ENCODE results near the gene SPATA33. TPM values are rescaled to one million over a fixed set of nuclear protein-coding genes. Genes with fewer than 3 reads are reported as not detected.
"Not testable (repeated sequence)": the region's sequence is repeated elsewhere in the genome, so short reads cannot be mapped to it uniquely, and the experiment has no call there.

The SPATA33 gene
- polyA plus RNA-seq, 6 donors from 2014 or later, result 1.5 to 3.2 (median 2.5) TPM; not detected in 1

GRCh38 chr16:89619840-89620239 lies 37.8 kb upstream of the SPATA33 start:
- Mint-ChIP-seq H3K4me1 (peaks cover 12 to 13% (median 12%) of the 10 kb centered on the region in 3 donors), H3K27me3 (peaks cover 5 to 49% (median 38%) of the 10 kb centered on the region in 3 donors), H3K27ac (no peak overlapping the region), H3K9me3 (peaks cover 0 to 4% (median 0%) of the 10 kb centered on the region in 7 donors), H3K4me3 (no peak overlapping the region), H3K36me3 (no peaks in the 10 kb centered on the region)
- no peak for ATAC-seq (ENCODE audit: low read depth in 2 of 2)
- DNase-seq, result no peak

DNA sequence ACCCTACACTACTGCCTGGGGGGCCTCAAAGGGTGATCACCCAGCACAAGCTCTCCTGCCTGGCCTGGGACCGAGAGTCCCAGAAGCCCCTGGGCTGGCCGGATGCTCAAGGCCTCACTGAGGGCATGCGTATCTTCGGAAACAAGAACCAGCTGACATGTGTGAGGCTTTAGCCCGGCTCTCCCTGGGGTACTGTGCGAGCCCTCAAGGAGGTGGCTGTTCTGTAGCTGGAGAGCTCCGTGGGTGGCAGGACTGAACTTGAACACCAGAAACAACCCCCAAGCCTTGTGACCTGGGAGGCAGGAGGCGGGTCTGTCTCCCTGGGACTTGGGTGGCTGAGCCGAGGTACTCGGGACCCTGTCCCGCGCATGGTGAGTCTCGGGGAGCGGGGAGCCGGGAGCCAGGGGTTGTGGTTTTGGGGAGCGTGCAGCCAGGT lies 37.2 kb upstream of the SPATA33 start:
- Mint-ChIP-seq H3K36me3 (no peaks in the 10 kb centered on the region), H3K27ac (no peak overlapping the region), H3K9me3 (peaks cover 0 to 4% (median 0%) of the 10 kb centered on the region in 7 donors), H3K4me1 (peaks cover 12 to 13% (median 12%) of the 10 kb centered on the region in 3 donors), H3K27me3 (peaks cover 5 to 53% (median 44%) of the 10 kb centered on the region in 3 donors), H3K4me3 (no peak overlapping the region)
- ATAC-seq (ENCODE audit: low read depth in 2 of 2), result no peak
- no peak for DNase-seq

GRCh38 chr16:89621136-89621697 lies 36.4 kb upstream of the SPATA33 start:
- peaks cover 5 to 54% (median 48%) of the 10 kb centered on the region in 3 donors for H3K27me3 Mint-ChIP-seq
- H3K27ac Mint-ChIP-seq, result no peak overlapping the region
- H3K4me3 Mint-ChIP-seq, result no peak overlapping the region
- H3K36me3 Mint-ChIP-seq, result no peaks in the 10 kb centered on the region
- H3K9me3 Mint-ChIP-seq, result peaks cover 0 to 4% (median 0%) of the 10 kb centered on the region in 7 donors
- ATAC-seq (ENCODE audit: low read depth in 2 of 2) (no peak), DNase-seq (no peak)
- peaks cover 10% of the 10 kb centered on the region in 3 donors for H3K4me1 Mint-ChIP-seq

DNA sequence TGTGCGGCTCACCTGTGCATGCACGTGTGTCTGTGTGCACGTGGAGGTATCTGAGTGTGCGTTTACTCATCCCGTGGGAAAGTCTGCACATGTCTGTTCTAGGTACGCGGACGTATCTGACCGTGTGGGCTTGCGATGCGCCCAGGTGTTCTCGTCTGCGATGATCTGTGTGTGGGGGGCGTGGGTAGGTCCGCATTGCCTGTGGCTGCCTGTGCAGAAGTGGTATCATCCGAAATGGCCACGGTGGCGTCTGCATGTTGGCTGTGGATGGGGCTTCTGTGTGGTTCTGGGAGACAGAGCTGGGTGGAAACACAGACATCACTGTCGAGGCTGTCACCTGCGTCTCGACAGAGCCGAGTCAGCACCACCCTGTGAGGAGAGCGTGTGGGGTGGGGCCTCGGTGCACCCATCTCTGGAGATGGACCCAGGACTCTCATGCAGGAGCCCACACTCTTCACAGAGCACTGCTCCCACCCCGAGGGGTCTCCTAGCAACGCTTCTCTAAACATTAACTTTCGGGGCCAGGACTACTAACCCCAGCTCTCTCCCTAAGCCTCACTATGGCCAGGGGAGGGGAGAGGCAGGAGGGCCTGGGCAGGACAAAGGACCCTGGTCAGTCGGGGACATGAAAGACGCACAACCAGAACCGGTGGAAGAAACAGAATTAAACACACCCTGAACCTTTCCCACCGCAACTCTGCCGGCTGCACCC lies 35.8 kb upstream of the SPATA33 start:
- Mint-ChIP-seq H3K4me1 (peaks cover 3 to 4% (median 3%) of the 10 kb centered on the region in 3 donors), H3K27me3 (peaks cover 5 to 54% (median 48%) of the 10 kb centered on the region in 3 donors), H3K9me3 (no peaks in the 10 kb centered on the region), H3K4me3 (no peak overlapping the region), H3K36me3 (no peaks in the 10 kb centered on the region), H3K27ac (no peak overlapping the region)
- ATAC-seq (ENCODE audit: low read depth in 2 of 2) (no peak), DNase-seq (no peak)

GRCh38 chr16:89623511-89624261 lies 34.0 kb upstream of the SPATA33 start:
- no peaks in the 10 kb centered on the region for H3K4me1 Mint-ChIP-seq
- H3K9me3 Mint-ChIP-seq, result no peaks in the 10 kb centered on the region
- H3K27ac Mint-ChIP-seq, result no peak overlapping the region
- DNase-seq (no peak), ATAC-seq (ENCODE audit: low read depth in 2 of 2) (no peak)
- peaks cover 5 to 54% (median 48%) of the 10 kb centered on the region in 3 donors for H3K27me3 Mint-ChIP-seq
- peak overlapping the region in 1 of 8 donors; percentile 50 for H3K4me3 Mint-ChIP-seq
- H3K36me3 Mint-ChIP-seq, result no peaks in the 10 kb centered on the region

- no peaks in the 10 kb centered on the region for H3K4me1 Mint-ChIP-seq
- no peak overlapping the region for H3K27ac Mint-ChIP-seq
- no peaks in the 10 kb centered on the region for H3K9me3 Mint-ChIP-seq
- H3K36me3 Mint-ChIP-seq, result no peaks in the 10 kb centered on the region
- H3K4me3 Mint-ChIP-seq, result no peak overlapping the region
- DNase-seq, result no peak
- peaks cover 5 to 60% (median 48%) of the 10 kb centered on the region in 3 donors for H3K27me3 Mint-ChIP-seq
- ATAC-seq (ENCODE audit: low read depth in 2 of 2), result no peak
Observed at GRCh38 chr16:89624777-89625761, 32.6 kb upstream of the SPATA33 start.

DNA sequence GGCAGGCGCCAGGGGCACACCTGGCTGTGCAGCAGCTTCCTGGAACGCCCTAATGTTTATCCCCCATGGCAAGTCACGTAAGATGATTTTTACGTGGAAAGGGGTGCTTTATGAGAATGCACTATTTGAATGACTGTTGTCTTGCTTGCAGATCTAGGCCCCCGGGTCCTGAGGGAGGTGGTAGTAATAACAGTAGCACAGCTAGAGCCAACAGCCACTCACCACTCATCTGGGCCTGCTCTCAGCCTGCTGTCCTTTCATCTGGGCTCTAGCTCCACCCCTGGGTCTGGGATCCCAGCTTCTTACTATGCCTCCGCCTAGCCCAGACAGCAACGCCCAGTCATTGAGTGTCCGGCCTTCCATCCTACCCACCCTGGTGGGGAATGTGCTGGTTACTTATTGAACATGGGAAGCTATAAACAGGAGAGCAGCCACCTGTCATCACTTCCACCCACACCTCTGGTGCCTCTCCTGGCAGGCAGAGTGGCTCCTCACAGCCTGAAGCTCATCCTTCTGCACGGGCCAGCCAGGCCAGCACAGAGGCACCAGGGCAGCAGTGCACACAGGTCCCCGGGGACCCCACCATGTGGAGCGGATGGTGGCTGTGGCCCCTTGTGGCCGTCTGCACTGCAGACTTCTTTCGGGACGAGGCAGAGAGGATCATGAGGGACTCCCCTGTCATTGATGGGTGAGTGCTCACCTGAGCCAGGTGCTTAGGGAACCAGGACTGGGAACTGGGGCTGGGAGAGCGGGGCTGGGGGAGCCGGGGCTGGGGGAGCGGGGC lies 27.6 kb upstream of the SPATA33 start:
- Mint-ChIP-seq H3K4me1 (peaks cover 0 to under 1% (median 0%) of the 10 kb centered on the region in 3 donors), H3K27ac (peak overlapping the region in 1 of 6 donors; percentile 72), H3K36me3 (no peaks in the 10 kb centered on the region), H3K9me3 (no peaks in the 10 kb centered on the region), H3K27me3 (peaks cover 0 to 37% (median 7%) of the 10 kb centered on the region in 3 donors), H3K4me3 (no peak overlapping the region)
- DNase-seq, result no peak
- ATAC-seq (ENCODE audit: low read depth in 2 of 2), result no peak

- DNase-seq (no peak), ATAC-seq (ENCODE audit: low read depth in 2 of 2) (no peak)
- no peaks in the 10 kb centered on the region for H3K9me3 Mint-ChIP-seq
- peaks cover 0 to 43% (median 0%) of the 10 kb centered on the region in 3 donors for H3K27me3 Mint-ChIP-seq
- peaks cover 0 to 3% (median 0%) of the 10 kb centered on the region in 3 donors for H3K4me1 Mint-ChIP-seq
- H3K27ac Mint-ChIP-seq, result peak overlapping the region in 2 of 6 donors; percentile 33 to 83
- no peak overlapping the region for H3K4me3 Mint-ChIP-seq
- no peaks in the 10 kb centered on the region for H3K36me3 Mint-ChIP-seq
Observed at GRCh38 chr16:89633064-89633631, 24.5 kb upstream of the SPATA33 start.

DNA sequence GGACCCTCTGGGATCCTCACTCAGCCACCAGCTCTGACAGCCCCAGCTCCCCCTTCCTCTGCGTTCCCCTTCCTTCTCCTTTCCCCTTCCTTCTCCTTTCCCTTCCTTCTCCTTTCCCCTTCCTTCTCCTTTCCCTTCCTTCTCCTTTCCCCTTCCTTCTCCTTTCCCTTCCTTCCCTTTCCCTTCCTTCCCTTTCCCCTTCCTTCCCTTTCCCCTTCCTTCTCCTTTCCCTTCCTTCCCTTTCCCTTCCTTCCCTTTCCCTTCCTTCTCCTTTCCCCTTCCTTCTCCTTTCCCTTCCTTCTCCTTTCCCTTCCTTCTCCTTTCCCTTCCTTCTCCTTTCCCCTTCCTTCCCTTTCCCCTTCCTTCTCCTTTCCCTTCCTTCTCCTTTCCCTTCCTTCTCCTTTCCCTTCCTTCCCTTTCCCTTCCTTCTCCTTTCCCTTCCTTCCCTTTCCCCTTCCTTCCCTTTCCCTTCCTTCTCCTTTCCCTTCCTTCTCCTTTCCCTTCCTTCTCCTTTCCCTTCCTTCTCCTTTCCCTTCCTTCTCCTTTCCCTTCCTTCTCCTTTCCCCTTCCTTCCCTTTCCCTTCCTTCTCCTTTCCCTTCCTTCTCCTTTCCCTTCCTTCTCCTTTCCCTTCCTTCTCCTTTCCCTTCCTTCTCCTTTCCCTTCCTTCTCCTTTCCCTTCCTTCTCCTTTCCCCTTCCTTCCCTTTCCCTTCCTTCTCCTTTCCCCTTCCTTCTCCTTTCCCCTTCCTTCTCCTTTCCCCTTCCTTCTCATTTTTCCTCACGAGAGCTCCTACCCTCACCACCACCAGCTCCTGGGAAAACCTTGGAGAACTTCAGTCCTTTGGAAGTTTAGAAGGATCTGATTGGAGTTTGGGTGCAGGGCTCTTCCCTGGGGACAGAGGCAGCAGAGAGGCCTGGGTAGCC lies 22.9 kb upstream of the SPATA33 start:
- ATAC-seq (ENCODE audit: low read depth in 2 of 2); H3K36me3 Mint-ChIP-seq; H3K4me1 Mint-ChIP-seq; DNase-seq; H3K9me3 Mint-ChIP-seq; H3K4me3 Mint-ChIP-seq: not testable (repeated sequence)
- Mint-ChIP-seq H3K27ac (peak overlapping the region in 2 of 6 donors; percentile 43 to 56), H3K27me3 (peaks cover 0 to 39% (median 0%) of the 10 kb centered on the region in 3 donors)

DNA sequence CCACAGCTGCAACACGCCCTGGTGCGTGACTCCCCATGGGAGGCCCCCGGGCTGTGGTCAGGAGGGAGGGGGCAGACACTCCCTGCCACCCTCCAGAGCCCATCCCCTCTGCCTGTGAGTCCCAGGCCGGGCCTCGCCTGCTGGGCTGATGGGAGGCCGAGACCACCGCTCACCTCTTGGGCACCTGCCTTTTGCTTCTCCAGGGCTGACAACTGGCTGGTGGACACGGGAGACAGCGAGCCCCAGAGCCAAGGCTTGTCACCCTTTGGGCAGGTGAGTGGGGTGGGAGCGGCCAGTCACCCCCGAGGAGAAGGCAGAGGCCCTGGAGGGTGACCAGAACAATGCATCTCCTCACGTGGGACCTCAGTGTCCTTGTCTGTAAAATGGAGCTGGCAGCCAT lies 21.0 kb upstream of the SPATA33 start:
- H3K36me3 Mint-ChIP-seq, result no peaks in the 10 kb centered on the region
- no peak for DNase-seq

GRCh38 chr16:89637379-89637778 lies 20.3 kb upstream of the SPATA33 start:
- no peak overlapping the region for H3K27ac Mint-ChIP-seq
- no peaks in the 10 kb centered on the region for H3K36me3 Mint-ChIP-seq
- no peaks in the 10 kb centered on the region for H3K9me3 Mint-ChIP-seq
- peaks cover 8 to 13% (median 12%) of the 10 kb centered on the region in 3 donors for H3K4me1 Mint-ChIP-seq
- ATAC-seq (ENCODE audit: low read depth in 2 of 2) (no peak), DNase-seq (no peak)
- H3K4me3 Mint-ChIP-seq, result no peak overlapping the region
- peaks cover 0 to 25% (median 0%) of the 10 kb centered on the region in 3 donors for H3K27me3 Mint-ChIP-seq

More for the DNA sequence above, 21.0 kb upstream of the SPATA33 start:
- Mint-ChIP-seq H3K9me3 (no peaks in the 10 kb centered on the region), H3K4me1 (peaks cover 8 to 13% (median 12%) of the 10 kb centered on the region in 3 donors), H3K4me3 (no peak overlapping the region), H3K27ac (peak overlapping the region in 1 of 6 donors; percentile 30), H3K27me3 (peaks cover 0 to 27% (median 0%) of the 10 kb centered on the region in 3 donors)
- no peak for ATAC-seq (ENCODE audit: low read depth in 2 of 2)
